ENCODE measurements around the gene HINT3. TPM values are rescaled to one million over a fixed set of nuclear protein-coding genes. Genes with fewer than 3 reads are reported as not detected.
A peak's percentile ranks its signal among the peaks of the same experiment; 100 is the strongest.
"Not testable (repeated sequence)": the region's sequence is repeated elsewhere in the genome, so short reads cannot be mapped to it uniquely, and the experiment has no call there.

Gene HINT3
- total and polyA plus RNA-seq, 11 donors: 8.1 to 40.0 (median 33.8) TPM

GRCh38 chr6:125950293-125950692, 6.3 kb upstream of the HINT3 start:
- no peak overlapping the region for H3K27ac ChIP-seq
- DNase-seq: no peak
- no peaks in the 10 kb centered on the region for H3K9me3 ChIP-seq
- no peak overlapping the region for H3K4me3 ChIP-seq
- no peaks in the 10 kb centered on the region for H3K27me3 ChIP-seq
- peaks cover 0 to 23% (median 4%) of the 10 kb centered on the region in 12 donors for H3K4me1 ChIP-seq
- WGBS, 4 donors: 85 to 90% (median 87%) methylated on average over 6 of the region's 6 CpGs
- no peaks in the 10 kb centered on the region for H3K36me3 ChIP-seq
- no peak for TF ChIP-seq POLR2A (IDR thresholded peaks at IDR 0.05)
- TF ChIP-seq, protein P1, sequence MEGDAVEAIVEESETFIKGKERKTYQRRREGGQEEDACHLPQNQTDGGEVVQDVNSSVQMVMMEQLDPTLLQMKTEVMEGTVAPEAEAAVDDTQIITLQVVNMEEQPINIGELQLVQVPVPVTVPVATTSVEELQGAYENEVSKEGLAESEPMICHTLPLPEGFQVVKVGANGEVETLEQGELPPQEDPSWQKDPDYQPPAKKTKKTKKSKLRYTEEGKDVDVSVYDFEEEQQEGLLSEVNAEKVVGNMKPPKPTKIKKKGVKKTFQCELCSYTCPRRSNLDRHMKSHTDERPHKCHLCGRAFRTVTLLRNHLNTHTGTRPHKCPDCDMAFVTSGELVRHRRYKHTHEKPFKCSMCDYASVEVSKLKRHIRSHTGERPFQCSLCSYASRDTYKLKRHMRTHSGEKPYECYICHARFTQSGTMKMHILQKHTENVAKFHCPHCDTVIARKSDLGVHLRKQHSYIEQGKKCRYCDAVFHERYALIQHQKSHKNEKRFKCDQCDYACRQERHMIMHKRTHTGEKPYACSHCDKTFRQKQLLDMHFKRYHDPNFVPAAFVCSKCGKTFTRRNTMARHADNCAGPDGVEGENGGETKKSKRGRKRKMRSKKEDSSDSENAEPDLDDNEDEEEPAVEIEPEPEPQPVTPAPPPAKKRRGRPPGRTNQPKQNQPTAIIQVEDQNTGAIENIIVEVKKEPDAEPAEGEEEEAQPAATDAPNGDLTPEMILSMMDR (IDR thresholded peaks at IDR 0.05): no peak
- no peak for ATAC-seq
- intact Hi-C loops (cut with DNase I): loop anchor here in 3 of 10 donors (10.0 kb wide), 2 partner anchors 635 to 645 kb away; partner anchors contain the start of gene HDDC2 (in 2 of the 3)

- not testable (repeated sequence) for ATAC-seq, H3K9me3 ChIP-seq, H3K27me3 ChIP-seq, H3K4me3 ChIP-seq, DNase-seq, H3K27ac ChIP-seq, H3K36me3 ChIP-seq
- H3K4me1 ChIP-seq: peaks cover 0 to 19% (median 1%) of the 10 kb centered on the region in 12 donors
- 75 to 84% (median 78%) methylated on average over 6 of the region's 6 CpGs for WGBS, 4 donors
- intact Hi-C loops (cut with DNase I): loop anchor here in 3 of 10 donors (10.0 kb wide), 2 partner anchors 636 to 646 kb away; partner anchors contain the start of gene HDDC2 (in 2 of the 3)
Observed at GRCh38 chr6:125950716-125951115, 5.9 kb upstream of the HINT3 start.

DNA sequence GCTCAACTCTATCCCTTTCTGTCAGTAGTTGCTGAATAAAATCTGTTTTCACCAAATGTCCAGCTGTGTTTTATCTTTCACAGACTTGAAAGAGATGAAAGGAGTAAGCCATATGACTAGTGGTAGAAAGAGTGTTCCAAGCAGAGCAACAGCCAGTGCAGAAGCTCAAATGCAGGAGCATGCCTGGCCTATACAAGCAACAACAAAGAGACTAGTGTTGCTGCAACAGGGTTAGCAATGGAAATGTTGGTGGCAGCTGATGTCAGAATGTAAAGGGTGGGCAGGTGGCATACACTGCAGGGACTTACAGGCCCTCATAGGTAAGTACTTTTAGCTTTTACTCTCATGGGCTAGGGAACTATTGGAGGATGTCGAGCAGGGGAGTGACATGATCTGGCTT, 5.2 kb upstream of the HINT3 start:
- Histone ChIP-seq H3K36me3 (no peaks in the 10 kb centered on the region), H3K4me3 (no peak overlapping the region), H3K27ac (no peak overlapping the region), H3K4me1 (peaks cover 0 to 18% (median 4%) of the 10 kb centered on the region in 12 donors), H3K27me3 (no peaks in the 10 kb centered on the region), H3K9me3 (no peaks in the 10 kb centered on the region)
- intact Hi-C loops (cut with DNase I): loop anchor here in 3 of 10 donors (10.0 kb wide), 2 partner anchors 637 to 647 kb away; partner anchors contain the start of gene HDDC2 (in 2 of the 3)
- DNase-seq (no peak), ATAC-seq (no peak)
- WGBS, 4 donors: 66 to 84% (median 75%) methylated on average over 1 of the region's 1 CpG
- TF ChIP-seq POLR2A (IDR thresholded peaks at IDR 0.05): no peak
- TF ChIP-seq, protein P1 (IDR thresholded peaks at IDR 0.05): no peak

DNA sequence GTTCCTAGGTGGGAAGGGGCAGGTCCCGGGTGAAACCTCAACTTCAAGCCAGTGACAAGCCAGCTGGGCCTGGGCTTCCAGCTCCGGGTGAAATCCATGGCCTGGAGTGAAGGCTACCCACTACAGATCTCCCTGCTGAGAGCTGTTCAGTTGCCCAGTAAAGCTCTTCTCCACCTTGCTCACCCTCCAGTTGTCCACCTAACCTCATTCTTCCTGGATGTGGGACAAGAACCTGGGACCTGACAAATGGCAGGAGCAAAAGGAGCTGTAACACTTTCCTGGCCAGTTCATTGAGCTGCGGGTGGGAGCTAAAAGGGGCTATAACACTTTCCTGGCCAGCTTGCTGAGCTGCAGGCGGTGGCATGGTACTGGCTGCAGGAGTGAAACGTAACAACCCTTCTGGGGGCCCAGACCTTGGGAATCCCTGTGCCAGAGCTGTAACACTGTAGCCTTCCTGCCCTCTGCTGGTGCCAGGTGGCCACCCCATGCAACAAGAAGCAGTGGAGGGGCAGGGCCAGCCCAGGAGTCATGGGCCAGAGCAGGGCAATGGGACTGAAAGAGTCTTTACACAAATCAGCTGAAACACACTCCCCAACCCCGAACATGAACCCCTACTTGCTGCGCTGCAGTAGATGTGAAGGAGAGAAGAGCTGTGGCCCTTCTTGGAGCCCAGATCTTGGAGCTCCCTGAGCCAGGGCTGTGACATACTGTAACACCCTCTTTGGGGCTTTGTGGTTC, 3.6 kb upstream of the HINT3 start:
- DNase-seq: no peak
- WGBS, 4 donors: 82 to 98% (median 86%) methylated on average over 5 to 7 of the region's 7 CpGs
- intact Hi-C loops (cut with DNase I): loop anchor here in 3 of 10 donors (10.0 kb wide), 2 partner anchors 638 to 648 kb away; partner anchors contain the start of gene HDDC2 (in 2 of the 3)

More for the DNA sequence above, 3.6 kb upstream of the HINT3 start:
- no peak for ATAC-seq
- Histone ChIP-seq H3K27ac (no peak overlapping the region), H3K9me3 (no peaks in the 10 kb centered on the region), H3K27me3 (no peaks in the 10 kb centered on the region), H3K4me1 (peaks cover 0 to 17% (median 11%) of the 10 kb centered on the region in 12 donors), H3K4me3 (no peak overlapping the region), H3K36me3 (no peaks in the 10 kb centered on the region)
- TF ChIP-seq POLR2A (IDR thresholded peaks at IDR 0.05): no peak
- TF ChIP-seq, protein P1 (IDR thresholded peaks at IDR 0.05): peak in 1 of 12 donors; percentile 8

All from heart left ventricle (tissue), 16 donors.